GM21786 (cell line): ENCODE results near the gene CCNDBP1.
"Not testable (repeated sequence)": the region's sequence is repeated elsewhere in the genome, so short reads cannot be mapped to it uniquely, and the experiment has no call there.

Experiments used
- ATAC-seq: cut with Tn5 transposase; IDR thresholded peaks from one replicate; pipeline ENCODE4 v1.9.1; 2021; ENCODE audit not compliant: unreplicated experiment

CCNDBP1 gene

DNA sequence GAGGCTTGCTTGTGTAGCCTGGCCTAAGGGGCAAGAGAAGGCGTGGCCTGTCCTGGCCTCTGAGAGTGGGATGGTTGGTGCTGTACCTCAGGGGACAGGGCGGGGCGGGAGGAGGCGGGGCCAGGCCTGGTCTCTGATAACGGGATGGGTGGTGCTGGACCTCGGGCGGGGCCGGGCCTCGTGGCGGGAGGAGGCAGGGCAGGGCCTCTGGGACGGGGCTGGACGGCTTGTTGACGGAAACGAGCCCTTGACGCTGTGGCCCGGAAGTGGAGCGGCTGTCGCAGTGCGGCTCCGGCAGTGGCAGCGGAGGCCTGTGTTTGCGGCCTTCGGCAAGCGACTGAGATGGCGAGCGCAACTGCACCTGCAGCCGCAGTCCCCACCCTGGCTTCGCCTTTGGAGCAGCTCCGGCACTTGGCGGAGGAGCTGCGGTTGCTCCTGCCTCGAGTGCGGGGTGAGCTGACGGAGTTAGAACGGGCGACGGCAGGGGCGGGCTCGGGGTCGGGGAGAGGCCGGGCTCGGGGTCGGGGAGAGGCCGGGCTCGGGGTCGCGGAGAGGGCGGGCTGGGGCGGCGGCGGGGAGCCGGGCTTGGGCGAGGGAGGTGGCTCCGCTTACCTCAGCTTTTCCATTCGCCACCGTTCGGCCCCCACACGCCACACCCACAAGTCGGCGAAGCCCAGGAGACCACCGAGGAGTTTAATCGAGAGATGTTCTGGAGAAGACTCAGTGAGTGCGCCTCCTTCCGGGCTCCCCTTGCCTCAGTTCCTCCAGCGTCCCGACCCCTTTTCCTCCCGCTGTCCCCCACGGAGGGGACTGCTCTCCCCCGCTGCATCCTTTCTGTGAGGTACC, at the start of gene CCNDBP1:
Gene CCNDBP1 (plus strand): TSS at position 247 of the 846 bp plus-strand sequence. CDS start 96 bp downstream, at position 343.
- peak; percentile 92 for ATAC-seq

- no peak for ATAC-seq
Measured at GRCh38 chr15:43143203-43143941, 41.8 kb upstream of the CCNDBP1 start.

DNA sequence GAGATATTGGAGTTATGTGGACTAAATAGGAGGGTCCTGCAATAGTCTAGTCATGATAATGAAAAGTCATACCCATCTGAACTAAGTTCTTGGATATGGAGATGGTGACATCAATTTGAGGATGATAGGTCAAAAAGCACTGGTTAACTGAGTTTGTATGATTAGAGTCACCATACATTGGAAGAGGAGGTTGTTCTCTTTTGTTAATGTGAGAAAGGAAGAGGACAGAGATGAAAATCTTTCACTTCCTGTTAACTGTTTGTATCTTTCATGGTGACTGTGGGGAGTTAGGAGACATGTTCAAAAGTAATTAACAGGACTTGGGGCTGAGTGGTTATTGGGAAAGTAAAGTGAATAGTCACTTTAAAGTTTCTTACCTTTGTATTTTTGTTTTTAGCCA, 40.7 kb upstream of the CCNDBP1 start:
- ATAC-seq: no peak

DNA sequence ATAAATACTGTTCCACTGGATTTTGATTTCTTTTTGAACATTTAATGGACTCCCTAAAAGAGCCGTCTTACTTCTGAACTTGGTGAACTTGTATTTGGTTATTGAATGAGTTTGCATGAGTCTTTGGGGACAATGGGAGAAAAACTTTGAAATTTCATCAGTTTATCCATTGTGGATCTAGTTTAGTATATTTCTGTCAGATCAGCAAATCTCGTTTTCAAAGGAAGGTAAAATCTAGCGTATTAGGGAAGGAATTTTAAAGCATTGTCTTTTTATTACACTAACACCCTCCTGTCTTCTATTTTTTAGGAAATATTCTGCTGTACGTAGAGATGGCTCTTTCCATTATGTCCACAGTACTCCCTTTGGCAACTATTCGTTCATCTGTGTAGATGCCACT, 39.0 kb upstream of the CCNDBP1 start:
- ATAC-seq: no peak

DNA sequence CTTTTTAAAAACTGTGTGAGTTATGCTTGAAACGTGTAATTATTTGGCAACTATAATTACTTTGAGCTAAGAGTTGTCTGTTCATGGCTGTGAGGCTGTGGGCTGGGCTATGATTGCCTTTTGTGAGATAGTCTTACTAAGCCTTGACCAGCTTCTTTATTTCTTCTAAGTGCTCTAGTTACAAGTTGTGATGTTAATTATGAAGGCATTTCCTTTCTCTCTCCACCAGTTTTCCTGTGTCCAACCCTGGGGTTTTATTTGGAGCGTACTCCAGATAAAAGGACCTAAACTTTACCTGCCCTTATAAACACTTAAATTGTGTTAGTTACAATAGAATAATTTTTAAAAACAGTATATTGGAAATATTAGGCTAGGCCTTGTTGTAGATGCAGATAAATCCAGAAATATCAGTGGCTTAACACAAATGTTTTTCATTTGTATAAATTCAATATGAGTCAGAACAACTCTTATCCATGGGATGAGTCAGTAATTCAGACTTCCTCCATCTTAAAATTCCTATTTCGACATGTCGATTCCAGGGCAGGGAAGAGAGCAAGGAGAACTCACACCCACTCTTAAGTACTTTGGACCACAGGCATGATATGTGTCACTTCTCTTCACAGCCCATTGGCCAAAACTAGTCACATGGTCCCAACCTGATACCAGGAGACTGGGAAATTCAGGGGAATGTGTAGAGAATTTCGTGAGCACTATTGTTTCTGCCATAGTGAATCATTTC, 34.8 kb upstream of the CCNDBP1 start:
- ATAC-seq: no peak

- ATAC-seq: no peak
Measured at GRCh38 chr15:43151688-43152087, 33.5 kb upstream of the CCNDBP1 start.

GRCh38 chr15:43153269-43153668, 31.9 kb upstream of the CCNDBP1 start:
- no peak for ATAC-seq

GRCh38 chr15:43165801-43166325, 19.3 kb upstream of the CCNDBP1 start:
- no peak for ATAC-seq

DNA sequence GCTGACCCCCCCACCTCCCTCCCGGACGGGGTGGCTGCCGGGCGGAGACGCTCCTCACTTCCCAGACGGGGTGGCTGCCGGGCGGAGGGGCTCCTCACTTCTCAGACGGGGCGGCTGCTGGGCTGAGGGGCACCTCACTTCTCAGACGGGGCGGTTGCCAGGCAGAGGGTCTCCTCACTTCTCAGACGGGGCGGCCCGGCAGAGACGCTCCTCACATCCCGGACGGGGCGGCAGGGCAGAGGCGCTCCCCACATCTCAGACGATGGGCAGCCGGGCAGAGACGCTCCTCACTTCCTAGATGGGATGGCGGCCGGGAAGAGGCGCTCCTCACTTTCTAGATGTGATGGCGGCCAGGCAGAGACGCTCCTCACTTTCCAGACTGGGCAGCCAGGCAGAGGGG, 17.9 kb upstream of the CCNDBP1 start:
- ATAC-seq: not testable (repeated sequence)

- no peak for ATAC-seq
Measured at GRCh38 chr15:43168192-43169107, 16.8 kb upstream of the CCNDBP1 start.

- no peak for ATAC-seq
Measured at GRCh38 chr15:43169888-43170287, 15.3 kb upstream of the CCNDBP1 start.

- ATAC-seq: not testable (repeated sequence)
Measured at GRCh38 chr15:43175656-43176309, 9.4 kb upstream of the CCNDBP1 start.

DNA sequence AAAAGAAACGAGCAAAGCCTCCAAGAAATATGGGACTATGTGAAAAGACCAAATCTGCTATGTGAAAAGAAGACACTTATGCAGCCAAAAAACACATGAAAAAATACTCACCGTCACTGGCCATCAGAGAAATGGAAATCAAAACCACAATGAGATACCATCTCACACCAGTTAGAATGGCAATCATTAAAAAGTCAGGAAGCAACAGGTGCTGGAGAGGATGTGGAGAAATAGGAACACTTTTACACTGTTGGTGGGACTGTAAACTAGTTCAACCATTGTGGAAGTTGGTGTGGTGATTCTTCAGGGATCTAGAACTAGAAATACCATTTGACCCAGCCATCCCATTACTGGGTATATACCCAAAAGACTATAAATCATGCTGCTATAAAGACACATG, 8.1 kb upstream of the CCNDBP1 start:
- ATAC-seq: not testable (repeated sequence)

GRCh38 chr15:43183270-43183669, 1.9 kb upstream of the CCNDBP1 start:
- ATAC-seq: no peak

DNA sequence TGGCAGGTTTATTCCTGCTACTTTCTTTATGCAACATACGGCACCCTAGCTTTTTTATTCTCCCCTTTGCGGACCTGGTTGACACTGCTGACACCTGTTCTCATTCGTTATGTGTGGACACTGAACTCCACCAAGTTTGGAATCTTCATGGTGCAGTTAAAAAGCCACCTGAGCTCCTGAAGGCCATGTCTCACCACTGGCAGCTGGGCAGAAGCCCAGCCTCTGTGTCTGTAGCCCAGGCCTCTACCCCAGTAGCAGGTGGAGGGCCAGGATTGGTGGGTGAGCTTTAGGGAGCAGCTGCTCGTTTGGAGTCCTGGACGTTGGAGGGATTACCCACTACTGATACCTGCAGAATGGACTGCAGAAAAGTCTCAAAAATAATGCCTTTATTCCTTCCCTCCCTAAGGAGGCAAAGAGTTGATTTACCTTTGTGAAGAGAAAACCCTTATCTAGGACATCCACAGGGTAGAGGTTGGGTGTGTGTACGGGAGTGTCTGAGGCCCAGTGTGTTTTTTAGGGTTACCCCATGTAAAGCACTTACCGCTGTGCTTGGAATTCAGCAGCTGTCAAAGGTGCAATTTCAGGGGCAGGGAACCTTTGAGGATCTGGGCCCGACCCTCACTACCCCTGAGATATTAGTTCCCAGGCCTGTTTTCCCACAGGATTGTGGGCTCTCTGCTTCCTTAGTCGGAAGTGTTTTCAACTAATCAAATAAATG, 637 bp upstream of the CCNDBP1 start:
- ATAC-seq: no peak

GRCh38 chr15:43186003-43186353, 775 bp downstream of the CCNDBP1 start:
- ATAC-seq: peak; percentile 6

GRCh38 chr15:43187544-43188155, 2.4 kb downstream of the CCNDBP1 start:
- ATAC-seq: no peak

DNA sequence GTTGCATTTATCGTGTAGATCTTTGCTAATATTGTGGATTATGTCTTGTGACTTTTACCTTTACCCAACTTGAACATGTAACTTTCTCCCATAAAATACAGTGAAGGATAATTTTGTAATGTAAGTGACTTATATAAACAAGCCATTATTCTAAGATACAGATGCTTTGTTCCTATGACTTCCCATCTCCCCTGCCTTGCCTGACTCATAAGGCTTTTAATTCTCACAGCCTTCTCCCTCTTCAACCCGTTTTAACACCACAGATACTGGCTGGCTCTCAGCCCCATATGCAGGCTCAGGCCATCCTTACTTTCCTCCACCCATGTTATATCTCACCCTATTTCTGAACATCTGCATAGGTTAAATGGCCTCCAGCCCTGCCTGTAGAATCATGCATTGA, 4.1 kb downstream of the CCNDBP1 start:
- ATAC-seq: no peak

DNA sequence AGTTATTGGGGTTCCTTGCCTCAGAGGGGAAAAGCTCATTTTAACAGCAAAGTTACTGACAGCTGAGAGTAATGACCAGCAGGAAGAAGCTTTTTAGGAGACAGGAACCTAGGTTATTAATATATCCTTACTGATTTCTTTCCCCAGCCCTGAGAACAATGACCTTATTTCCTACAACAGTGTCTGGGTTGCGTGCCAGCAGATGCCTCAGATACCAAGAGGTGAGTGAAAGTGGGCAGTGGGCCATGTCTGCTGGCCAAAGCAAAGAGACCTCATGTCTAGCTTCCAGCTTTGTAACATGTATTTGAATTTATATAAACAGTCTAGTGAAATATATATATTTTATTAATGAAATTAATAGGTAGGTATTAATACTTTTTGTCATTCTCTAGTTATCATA, 5.0 kb downstream of the CCNDBP1 start:
- no peak for ATAC-seq
